NCI-H2227 (cell line): ENCODE data around the gene SSX1.
A peak's percentile ranks its signal among the peaks of the same experiment; 100 is the strongest.
"Not testable (repeated sequence)": the region's sequence is repeated elsewhere in the genome, so short reads cannot be mapped to it uniquely, and the experiment has no call there.

ENCODE experiments used
- DNase-seq: peaks from one replicate; lab custom pipeline; 2025; ENCODE audit not compliant: unreplicated experiment; lab: John Stamatoyannopoulos, UW

The SSX1 gene, protein sequence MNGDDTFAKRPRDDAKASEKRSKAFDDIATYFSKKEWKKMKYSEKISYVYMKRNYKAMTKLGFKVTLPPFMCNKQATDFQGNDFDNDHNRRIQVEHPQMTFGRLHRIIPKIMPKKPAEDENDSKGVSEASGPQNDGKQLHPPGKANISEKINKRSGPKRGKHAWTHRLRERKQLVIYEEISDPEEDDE

DNA sequence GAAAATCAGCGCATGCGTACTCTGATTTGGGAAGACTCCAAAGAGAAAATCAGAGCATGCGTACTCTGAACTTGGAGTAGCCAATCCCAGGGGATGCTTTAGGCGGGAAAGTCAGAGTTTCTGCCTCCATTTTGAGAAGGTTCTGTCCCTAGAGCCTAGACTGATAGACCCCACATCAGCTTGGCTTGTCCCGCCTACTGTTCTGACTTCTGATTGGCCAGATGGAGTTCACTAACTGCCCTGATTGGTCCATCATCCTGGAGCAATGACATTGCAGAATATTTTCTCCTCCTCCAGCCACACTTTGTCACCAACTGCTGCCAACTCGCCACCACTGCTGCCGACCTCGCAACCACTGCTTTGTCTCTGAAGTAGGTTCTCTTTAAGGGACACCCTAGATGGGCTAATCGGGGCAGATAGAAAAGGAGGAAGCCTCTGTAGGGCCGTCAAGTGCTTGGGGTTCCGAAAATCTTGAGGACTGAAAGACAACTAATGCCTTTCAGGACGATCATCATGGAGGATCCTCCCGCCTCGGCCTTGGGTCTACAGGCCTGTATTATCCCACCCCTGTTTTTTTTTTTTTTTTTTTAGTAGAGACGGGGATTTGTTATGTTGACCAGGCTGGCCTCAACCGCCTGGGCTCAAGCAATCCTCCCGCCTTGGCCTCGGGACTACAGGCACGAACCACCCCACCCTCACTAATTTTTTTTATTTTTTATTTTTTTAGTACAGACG is at the start of gene SSX1:
TSS of gene SSX1 (plus strand) at position 331 of the 735 bp plus-strand sequence. CDS start 1,850 bp downstream, outside the sequence.
- peak; percentile 17 for DNase-seq

DNA sequence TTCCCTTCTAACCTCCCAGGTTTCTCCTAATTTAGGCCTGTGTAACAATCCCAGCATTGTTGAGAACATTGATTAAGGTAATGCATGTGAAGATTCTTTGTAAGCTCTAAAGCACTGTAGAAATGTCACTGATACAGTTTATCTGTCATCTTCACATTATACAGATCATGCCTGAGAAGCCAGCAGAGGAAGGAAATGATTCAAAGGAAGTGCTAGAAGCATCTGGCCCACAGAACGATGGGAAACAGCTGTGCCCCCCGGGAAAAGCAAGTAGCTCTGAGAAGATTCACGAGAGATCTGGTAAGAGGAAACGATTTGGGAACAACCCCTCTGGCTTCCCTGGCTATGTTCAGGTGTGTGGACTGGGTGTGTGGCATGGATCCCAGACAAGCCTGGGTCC is 40.9 kb upstream of the SSX1 start:
- not testable (repeated sequence) for DNase-seq

DNA sequence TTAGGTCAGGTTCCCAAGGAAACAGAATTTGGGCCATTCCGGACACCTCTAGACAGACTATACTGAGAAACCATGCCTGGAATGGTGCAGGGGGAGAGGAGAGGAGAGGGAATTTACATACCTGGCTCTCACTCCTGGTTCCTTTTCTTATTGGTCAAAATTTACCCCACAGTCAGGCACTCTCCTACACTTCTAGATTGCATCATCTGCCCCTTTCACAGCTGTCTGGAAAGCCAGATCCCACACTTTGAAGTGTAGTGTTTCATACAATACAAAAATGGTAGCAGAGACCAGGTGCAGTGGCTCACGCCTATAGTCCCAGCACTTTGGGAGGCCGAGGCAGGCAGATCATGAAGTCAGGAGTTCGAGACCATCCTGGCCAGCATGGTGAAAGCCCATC is 31.0 kb upstream of the SSX1 start:
- DNase-seq: not testable (repeated sequence)

DNA sequence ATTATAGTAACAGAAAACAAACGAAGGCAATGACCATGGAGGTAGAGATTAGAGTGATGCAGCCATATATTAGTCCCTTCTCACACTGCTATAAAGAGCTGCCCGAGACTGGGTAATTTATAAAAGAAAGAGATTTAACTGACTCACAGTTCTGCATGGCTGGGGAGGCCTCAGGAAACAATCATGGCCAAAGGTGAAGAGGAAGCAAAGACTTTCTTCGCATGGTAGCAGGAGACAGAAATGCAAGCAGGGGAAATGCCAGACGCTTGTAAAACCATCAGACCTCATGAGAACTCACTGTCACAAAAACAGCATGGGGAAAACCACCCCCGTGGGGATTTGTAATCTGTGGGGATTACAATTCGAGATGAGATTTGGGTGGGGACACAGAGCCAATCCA is 2.2 kb upstream of the SSX1 start:
- DNase-seq: not testable (repeated sequence)

DNA sequence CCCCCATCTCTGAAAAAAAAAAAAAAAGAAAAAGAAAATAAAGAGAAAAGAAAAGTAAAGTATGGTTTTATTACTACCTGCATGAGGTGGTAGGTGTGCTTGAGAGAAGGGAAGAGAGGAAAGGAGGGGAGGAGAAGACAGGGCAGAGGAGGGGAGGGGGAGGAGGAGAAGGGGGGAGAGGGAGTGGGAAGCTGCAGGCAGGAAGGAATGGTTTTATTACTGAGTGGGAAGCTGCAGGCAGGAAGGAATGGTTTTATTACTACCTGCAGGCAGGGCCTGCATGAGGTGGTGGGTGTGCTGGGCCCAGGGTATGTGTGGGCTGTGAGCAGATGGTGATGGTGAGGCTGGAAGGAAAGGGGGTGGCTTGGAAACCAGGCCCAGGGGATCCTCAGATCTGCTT is 19.2 kb downstream of the SSX1 start:
- not testable (repeated sequence) for DNase-seq

DNA sequence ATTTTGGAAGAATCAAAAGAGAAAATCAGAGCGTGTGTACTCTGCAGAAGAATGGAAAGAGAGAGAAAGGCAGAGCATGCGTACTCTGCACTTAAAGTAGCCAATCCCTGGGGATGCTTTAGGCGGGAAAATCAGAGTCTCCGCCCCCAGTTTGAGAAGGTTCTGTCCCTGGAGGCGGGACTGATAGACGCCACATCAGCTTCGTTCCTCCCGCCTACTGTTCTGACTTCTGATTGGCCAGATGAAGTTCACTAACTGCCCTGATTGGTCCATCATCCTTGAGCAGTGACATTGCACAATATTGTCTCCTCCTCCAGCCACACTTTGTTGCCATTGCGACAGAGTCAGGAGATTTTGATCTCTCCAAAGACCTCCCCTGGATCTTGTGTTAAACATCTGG is 23.8 kb downstream of the SSX1 start:
- DNase-seq: peak; percentile 33

DNA sequence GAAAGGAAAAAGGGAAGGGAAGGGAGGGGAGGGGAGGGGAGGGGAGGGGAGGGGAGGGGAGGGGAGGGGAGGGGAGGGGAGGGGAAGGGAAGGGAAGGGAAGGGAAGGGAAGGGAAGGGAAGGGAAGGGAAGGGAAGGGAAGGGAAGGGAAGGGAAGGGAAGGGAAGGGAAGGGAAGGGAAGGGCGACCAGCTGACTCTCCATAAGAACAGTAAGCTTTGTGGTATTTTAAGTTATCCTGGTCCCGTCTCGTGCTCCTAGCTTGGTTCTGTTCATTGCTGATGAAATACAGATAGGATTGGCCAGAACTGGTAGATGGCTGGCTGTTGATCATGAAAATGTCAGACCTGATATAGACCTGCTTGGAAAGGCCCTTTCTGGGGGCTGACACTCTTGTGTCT is 25.5 kb downstream of the SSX1 start:
- DNase-seq: not testable (repeated sequence)

DNA sequence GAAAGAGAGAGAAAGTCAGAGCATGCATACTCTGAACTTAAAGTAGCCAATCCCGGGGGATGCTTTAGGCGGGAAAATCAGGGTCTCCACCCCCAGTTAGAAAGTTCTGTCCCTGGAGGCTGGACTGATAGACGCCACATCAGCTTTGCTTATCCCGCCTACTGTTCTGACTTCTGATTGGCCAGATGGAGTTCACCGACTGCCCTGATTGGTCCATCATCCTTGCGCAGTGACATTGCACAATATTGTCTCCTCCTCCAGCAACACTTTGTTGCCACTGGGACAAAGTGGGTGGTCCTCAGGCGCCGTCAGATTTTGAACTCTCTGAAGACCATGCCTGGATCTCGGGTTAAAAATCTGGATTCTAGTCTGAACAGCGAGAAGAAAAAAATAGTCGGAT is 51.0 kb downstream of the SSX1 start:
- DNase-seq: no peak

DNA sequence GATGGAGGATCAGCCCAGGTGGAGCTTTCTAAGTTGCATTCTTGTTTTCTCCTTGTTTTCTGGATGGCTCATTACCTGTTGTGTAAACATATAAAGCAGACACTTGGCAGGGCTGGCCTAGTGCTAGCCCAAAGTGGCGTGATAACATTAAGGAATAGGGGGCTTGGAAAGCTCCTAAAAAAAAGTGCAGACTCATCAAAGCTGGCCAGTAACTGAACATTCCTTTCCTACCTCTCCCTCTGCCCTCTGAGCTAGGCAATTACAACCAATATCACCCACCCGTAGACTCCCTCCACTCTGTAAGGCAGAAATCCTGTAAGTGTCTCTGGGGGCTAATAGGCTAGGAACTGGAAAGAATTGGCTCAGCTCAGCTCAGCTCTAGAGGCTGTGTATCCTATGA is 58.8 kb downstream of the SSX1 start:
- not testable (repeated sequence) for DNase-seq
